Gastroesophageal sphincter (tissue), 3 donors: Measurements from ENCODE around the gene MMP28.

Source experiments
- CTCF ChIP-seq, 4 experiments: fragments of 200-600 bp in 2 of 4; fragments of 450-650 bp in 2 of 4; sonication (generic) in 1 of 4; IDR thresholded peaks; one replicate each; pipeline ENCODE4 v1.5.1; 2017 to 2019; ENCODE audit warnings: antibody characterized with exemption in 4 of 4, mild to moderate bottlenecking in 2 of 4, moderate library complexity in 2 of 4
- POLR2A ChIP-seq, 2 donors: fragments of 450-650 bp; IDR thresholded peaks; one replicate each; pipeline ENCODE4 v1.6.1; 2017; ENCODE audit warnings: antibody characterized with exemption in 2 of 2, mild to moderate bottlenecking in 2 of 2, moderate library complexity in 1 of 2

GRCh38 chr17:35728551-35728950, 66.9 kb downstream of the MMP28 start:
- no peak for TF ChIP-seq CTCF (IDR thresholded peaks at IDR 0.05)
- TF ChIP-seq POLR2A (IDR thresholded peaks at IDR 0.05): no peak
